ENCODE data around the gene ST6GALNAC1.

DNA sequence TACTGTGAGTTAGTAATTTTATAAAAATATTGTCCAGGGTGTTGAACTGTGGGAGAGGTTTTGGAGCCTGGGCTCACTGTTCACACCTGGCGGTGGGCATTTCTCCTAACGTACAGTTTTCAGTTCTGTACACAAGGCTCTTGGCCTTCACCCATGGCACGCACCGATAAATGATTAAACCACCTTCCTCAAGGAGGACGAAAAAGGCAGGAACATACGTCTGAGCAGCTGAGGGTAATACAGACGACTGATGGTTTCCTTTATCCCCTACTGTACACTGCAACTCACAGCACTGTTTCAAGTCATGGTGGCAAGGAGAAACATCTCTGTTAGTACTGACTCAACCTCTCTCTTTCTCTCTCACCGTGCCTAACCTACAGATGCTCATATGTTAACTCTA is 1.4 kb upstream of the ST6GALNAC1 start:
- TF ChIP-seq, protein P1, sequence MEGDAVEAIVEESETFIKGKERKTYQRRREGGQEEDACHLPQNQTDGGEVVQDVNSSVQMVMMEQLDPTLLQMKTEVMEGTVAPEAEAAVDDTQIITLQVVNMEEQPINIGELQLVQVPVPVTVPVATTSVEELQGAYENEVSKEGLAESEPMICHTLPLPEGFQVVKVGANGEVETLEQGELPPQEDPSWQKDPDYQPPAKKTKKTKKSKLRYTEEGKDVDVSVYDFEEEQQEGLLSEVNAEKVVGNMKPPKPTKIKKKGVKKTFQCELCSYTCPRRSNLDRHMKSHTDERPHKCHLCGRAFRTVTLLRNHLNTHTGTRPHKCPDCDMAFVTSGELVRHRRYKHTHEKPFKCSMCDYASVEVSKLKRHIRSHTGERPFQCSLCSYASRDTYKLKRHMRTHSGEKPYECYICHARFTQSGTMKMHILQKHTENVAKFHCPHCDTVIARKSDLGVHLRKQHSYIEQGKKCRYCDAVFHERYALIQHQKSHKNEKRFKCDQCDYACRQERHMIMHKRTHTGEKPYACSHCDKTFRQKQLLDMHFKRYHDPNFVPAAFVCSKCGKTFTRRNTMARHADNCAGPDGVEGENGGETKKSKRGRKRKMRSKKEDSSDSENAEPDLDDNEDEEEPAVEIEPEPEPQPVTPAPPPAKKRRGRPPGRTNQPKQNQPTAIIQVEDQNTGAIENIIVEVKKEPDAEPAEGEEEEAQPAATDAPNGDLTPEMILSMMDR (conservative IDR thresholded peaks at IDR 0.05), result no peak
- TF ChIP-seq ZFX (IDR thresholded peaks at IDR 0.05), result no peak

Measured in C4-2B (cell line).